ENCODE data around the gene POLR2E. TPM values are rescaled to one million over a fixed set of nuclear protein-coding genes. Genes with fewer than 3 reads are reported as not detected.

Gene POLR2E
- total RNA-seq, 1 experiment from 2014 or later: 117 TPM

GRCh38 chr19:1038978-1039645 is 56.1 kb downstream of the POLR2E start:
- Histone ChIP-seq H3K27ac (ENCODE audit: low read length) (peak overlapping the region; percentile 95), H2AFZ (ENCODE audit: low read length) (0 out of 2 replicates have a peak overlapping the region, but pooled peaks have one; percentile 5), H3K36me3 (ENCODE audit: insufficient read depth, low read length) (peaks cover 4% of the 10 kb centered on the region; the same call in 1 of the 2 replicates), H3K4me1 (ENCODE audit: low read length) (peaks cover 42% of the 10 kb centered on the region), H4K20me1 (ENCODE audit: insufficient read depth, low read depth, low read length) (0 out of 2 replicates have a peak, but pooled peaks cover 8% of the 10 kb centered on the region), H3K9me3 (ENCODE audit: low read length) (no peaks in the 10 kb centered on the region), H3K9ac (ENCODE audit: low read length) (peak overlapping the region; percentile 62), H3K4me3 (ENCODE audit: low read length) (peak overlapping the region; percentile 79), H3K27me3 (ENCODE audit: low read length) (no peaks in the 10 kb centered on the region), H3K4me2 (ENCODE audit: low read depth, low read length, poor library complexity, severe bottlenecking) (peak overlapping the region; percentile 87), H3K79me2 (ENCODE audit: low read length) (no peaks in the 10 kb centered on the region), H3K9me2 (replicated peaks; ENCODE audit: insufficient read depth, low read length) (no peaks in the 10 kb centered on the region)
- no peak for DNase-seq

GRCh38 chr19:1037621-1038064 is 57.5 kb downstream of the POLR2E start:
- Histone ChIP-seq H3K4me2 (ENCODE audit: low read depth, low read length, poor library complexity, severe bottlenecking) (peak overlapping the region; percentile 87), H3K27me3 (ENCODE audit: low read length) (no peaks in the 10 kb centered on the region), H3K27ac (ENCODE audit: low read length) (peak overlapping the region; percentile 95), H3K4me3 (ENCODE audit: low read length) (peak overlapping the region; percentile 79; the same call in 1 of the 2 replicates), H3K9me2 (replicated peaks; ENCODE audit: insufficient read depth, low read length) (no peaks in the 10 kb centered on the region), H3K79me2 (ENCODE audit: low read length) (no peaks in the 10 kb centered on the region), H3K36me3 (ENCODE audit: insufficient read depth, low read length) (peaks cover 4% of the 10 kb centered on the region; the same call in 1 of the 2 replicates), H3K9ac (ENCODE audit: low read length) (peak overlapping the region; percentile 62), H3K4me1 (ENCODE audit: low read length) (peaks cover 42% of the 10 kb centered on the region), H4K20me1 (ENCODE audit: insufficient read depth, low read depth, low read length) (0 out of 2 replicates have a peak, but pooled peaks cover 8% of the 10 kb centered on the region), H3K9me3 (ENCODE audit: low read length) (no peaks in the 10 kb centered on the region), H2AFZ (ENCODE audit: low read length) (no peak overlapping the region)
- DNase-seq: peak; percentile 84

Other genes with a start within 250 kb of the POLR2E start
- not detected in 2 replicates for gene ELANE, start 243.1 kb downstream of the POLR2E start, total RNA-seq (2014; rRNA removed; shearing (Covaris generic); ENCODE audit: low replicate concordance)
- 1.5 and 6.9 TPM in 2 replicates for gene CFD, start 235.7 kb downstream of the POLR2E start, total RNA-seq (2014; rRNA removed; shearing (Covaris generic); ENCODE audit: low replicate concordance)
- 10.8 and 14.1 TPM in 2 replicates for gene MED16, start 202.2 kb downstream of the POLR2E start, total RNA-seq (2014; rRNA removed; shearing (Covaris generic); ENCODE audit: low replicate concordance)
- gene RNU6-9, start 201.9 kb downstream of the POLR2E start, total RNA-seq (2014; rRNA removed; shearing (Covaris generic); ENCODE audit: low replicate concordance): not detected in 2 replicates
- gene R3HDM4, start 182.2 kb downstream of the POLR2E start, total RNA-seq (2014; rRNA removed; shearing (Covaris generic); ENCODE audit: low replicate concordance): 41.9 and 43.8 TPM in 2 replicates
- not detected in 2 replicates for gene KISS1R, start 178.0 kb downstream of the POLR2E start, total RNA-seq (2014; rRNA removed; shearing (Covaris generic); ENCODE audit: low replicate concordance)
- 2.0 and 4.6 TPM in 2 replicates for gene ARID3A, start 169.3 kb downstream of the POLR2E start, total RNA-seq (2014; rRNA removed; shearing (Covaris generic); ENCODE audit: low replicate concordance)
- 41.1 and 87.2 TPM in 2 replicates for gene WDR18, start 111.0 kb downstream of the POLR2E start, total RNA-seq (2014; rRNA removed; shearing (Covaris generic); ENCODE audit: low replicate concordance)
- 1.4 TPM in 1 of 2 replicates, not detected in the other for gene GRIN3B, start 95.0 kb downstream of the POLR2E start, total RNA-seq (2014; rRNA removed; shearing (Covaris generic); ENCODE audit: low replicate concordance)
- 133 and 167 TPM in 2 replicates for gene TMEM259, start 74.3 kb downstream of the POLR2E start, total RNA-seq (2014; rRNA removed; shearing (Covaris generic); ENCODE audit: low replicate concordance)
- gene RNU6-2, start 73.9 kb downstream of the POLR2E start, total RNA-seq (2014; rRNA removed; shearing (Covaris generic); ENCODE audit: low replicate concordance): not detected in 2 replicates
- 88.6 and 97.9 TPM in 2 replicates for gene CNN2, start 68.8 kb downstream of the POLR2E start, total RNA-seq (2014; rRNA removed; shearing (Covaris generic); ENCODE audit: low replicate concordance)
- 23.8 and 31.7 TPM in 2 replicates for gene ABCA7, start 55.3 kb downstream of the POLR2E start, total RNA-seq (2014; rRNA removed; shearing (Covaris generic); ENCODE audit: low replicate concordance)
- gene ARHGAP45, start 28.2 kb downstream of the POLR2E start, total RNA-seq (2014; rRNA removed; shearing (Covaris generic); ENCODE audit: low replicate concordance): 31.5 and 114 TPM in 2 replicates
- 286 and 423 TPM in 2 replicates for gene GPX4, start 8.6 kb upstream of the POLR2E start, total RNA-seq (2014; rRNA removed; shearing (Covaris generic); ENCODE audit: low replicate concordance)
- 7.9 and 17.1 TPM in 2 replicates for gene SBNO2, start 78.9 kb upstream of the POLR2E start, total RNA-seq (2014; rRNA removed; shearing (Covaris generic); ENCODE audit: low replicate concordance)
- 40.3 and 102 TPM in 2 replicates for gene STK11, start 110.4 kb upstream of the POLR2E start, total RNA-seq (2014; rRNA removed; shearing (Covaris generic); ENCODE audit: low replicate concordance)
- 1.6 and 4.1 TPM in 2 replicates for gene CBARP, start 142.6 kb upstream of the POLR2E start, total RNA-seq (2014; rRNA removed; shearing (Covaris generic); ENCODE audit: low replicate concordance)
- 64.3 and 110 TPM in 2 replicates for gene ATP5F1D, start 146.4 kb upstream of the POLR2E start, total RNA-seq (2014; rRNA removed; shearing (Covaris generic); ENCODE audit: low replicate concordance)
- gene MIDN, start 153.2 kb upstream of the POLR2E start, total RNA-seq (2014; rRNA removed; shearing (Covaris generic); ENCODE audit: low replicate concordance): 21.4 and 40.5 TPM in 2 replicates
- gene CIRBP, start 174.0 kb upstream of the POLR2E start, total RNA-seq (2014; rRNA removed; shearing (Covaris generic); ENCODE audit: low replicate concordance): 141 and 291 TPM in 2 replicates
- gene FAM174C, start 180.2 kb upstream of the POLR2E start, total RNA-seq (2014; rRNA removed; shearing (Covaris generic); ENCODE audit: low replicate concordance): 32.7 and 68.1 TPM in 2 replicates
- gene EFNA2, start 190.5 kb upstream of the POLR2E start, total RNA-seq (2014; rRNA removed; shearing (Covaris generic); ENCODE audit: low replicate concordance): not detected in 2 replicates